Measurements from ENCODE around the gene DENND5A. TPM values are rescaled to one million over a fixed set of nuclear protein-coding genes. Genes with fewer than 3 reads are reported as not detected.

DENND5A gene
- total RNA-seq, 1 experiment from 2014 or later = 58.0 TPM

DNA sequence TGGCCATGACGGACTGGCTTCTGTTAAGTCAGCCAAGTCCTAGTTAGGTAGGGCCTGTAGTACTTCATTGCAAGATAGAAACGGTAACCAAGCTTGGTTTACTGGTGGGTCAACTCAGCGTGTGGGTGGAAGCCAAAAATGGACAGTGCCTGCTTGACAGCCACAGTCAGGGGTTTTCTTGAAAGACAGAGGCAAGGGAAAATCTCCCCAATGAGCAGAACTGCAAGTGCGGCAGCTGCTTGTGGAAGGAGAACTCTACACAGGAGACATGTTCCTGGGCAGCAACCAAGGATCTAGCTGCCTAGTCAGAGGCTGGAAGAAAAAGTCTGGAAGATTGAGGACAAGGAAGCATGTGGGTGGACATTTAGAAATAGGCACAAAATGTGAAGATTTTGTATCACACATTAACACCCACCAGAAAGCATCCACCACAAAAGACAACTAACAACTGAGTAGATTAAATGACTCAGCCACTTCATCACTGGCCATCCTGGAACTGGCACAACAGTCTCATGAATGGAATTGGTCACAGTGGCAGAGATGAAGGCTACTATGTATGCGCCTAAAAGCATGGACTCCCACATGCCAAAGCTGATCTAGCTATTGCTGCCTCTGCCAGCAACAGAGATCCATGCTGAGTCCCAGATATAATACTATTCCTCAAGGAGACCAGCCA, 132.8 kb downstream of the DENND5A start:
- no peaks in the 10 kb centered on the region for H3K9me3 Mint-ChIP-seq (ENCODE audit: unreplicated experiment)
- H3K27me3 ChIP-seq (replicated peaks; ENCODE audit: control insufficient read depth, insufficient read depth, low read length) = no peaks in the 10 kb centered on the region
- H3K27ac Mint-ChIP-seq (ENCODE audit: unreplicated experiment) = no peak overlapping the region
- ChIA-PET POLR2A (no interaction called here), CTCF (interaction anchor here (1.7 kb wide), 1 partner anchor 116 kb away, joined by 3 read pairs; no protein-coding TSS in a partner anchor)
- no peaks in the 10 kb centered on the region for H3K9me3 ChIP-seq
- peaks cover 19% of the 10 kb centered on the region for H3K36me3 Mint-ChIP-seq (ENCODE audit: insufficient read depth, unreplicated experiment)
- TF ChIP-seq, protein P1, sequence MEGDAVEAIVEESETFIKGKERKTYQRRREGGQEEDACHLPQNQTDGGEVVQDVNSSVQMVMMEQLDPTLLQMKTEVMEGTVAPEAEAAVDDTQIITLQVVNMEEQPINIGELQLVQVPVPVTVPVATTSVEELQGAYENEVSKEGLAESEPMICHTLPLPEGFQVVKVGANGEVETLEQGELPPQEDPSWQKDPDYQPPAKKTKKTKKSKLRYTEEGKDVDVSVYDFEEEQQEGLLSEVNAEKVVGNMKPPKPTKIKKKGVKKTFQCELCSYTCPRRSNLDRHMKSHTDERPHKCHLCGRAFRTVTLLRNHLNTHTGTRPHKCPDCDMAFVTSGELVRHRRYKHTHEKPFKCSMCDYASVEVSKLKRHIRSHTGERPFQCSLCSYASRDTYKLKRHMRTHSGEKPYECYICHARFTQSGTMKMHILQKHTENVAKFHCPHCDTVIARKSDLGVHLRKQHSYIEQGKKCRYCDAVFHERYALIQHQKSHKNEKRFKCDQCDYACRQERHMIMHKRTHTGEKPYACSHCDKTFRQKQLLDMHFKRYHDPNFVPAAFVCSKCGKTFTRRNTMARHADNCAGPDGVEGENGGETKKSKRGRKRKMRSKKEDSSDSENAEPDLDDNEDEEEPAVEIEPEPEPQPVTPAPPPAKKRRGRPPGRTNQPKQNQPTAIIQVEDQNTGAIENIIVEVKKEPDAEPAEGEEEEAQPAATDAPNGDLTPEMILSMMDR (IDR thresholded peaks at IDR 0.05; ENCODE audit: insufficient read depth in 1 of 2, low read depth in 1 of 2, low read length in 1 of 2, severe bottlenecking in 1 of 2, unreplicated experiment in 1 of 2) = no peak
- H3K36me3 ChIP-seq (ENCODE audit: control insufficient read depth, insufficient read depth, low read length) = no peaks in the 10 kb centered on the region
- H3K4me1 Mint-ChIP-seq (ENCODE audit: low read depth, unreplicated experiment) = peaks cover 4% of the 10 kb centered on the region
- H3K4me1 ChIP-seq = no peaks in the 10 kb centered on the region
- H3K4me3 ChIP-seq (ENCODE audit: low read depth, low read length) = no peak overlapping the region
- no peaks in the 10 kb centered on the region for H3K27me3 Mint-ChIP-seq (ENCODE audit: insufficient read depth, unreplicated experiment)
- intact Hi-C loops (cut with micrococcal nuclease; ENCODE audit: unreplicated experiment) = no loop called here
- no peak for DNase-seq
- no peak overlapping the region for H3K4me3 Mint-ChIP-seq (ENCODE audit: unreplicated experiment)
- no TSS peak for BruUV-seq (replicated peaks)

DNA sequence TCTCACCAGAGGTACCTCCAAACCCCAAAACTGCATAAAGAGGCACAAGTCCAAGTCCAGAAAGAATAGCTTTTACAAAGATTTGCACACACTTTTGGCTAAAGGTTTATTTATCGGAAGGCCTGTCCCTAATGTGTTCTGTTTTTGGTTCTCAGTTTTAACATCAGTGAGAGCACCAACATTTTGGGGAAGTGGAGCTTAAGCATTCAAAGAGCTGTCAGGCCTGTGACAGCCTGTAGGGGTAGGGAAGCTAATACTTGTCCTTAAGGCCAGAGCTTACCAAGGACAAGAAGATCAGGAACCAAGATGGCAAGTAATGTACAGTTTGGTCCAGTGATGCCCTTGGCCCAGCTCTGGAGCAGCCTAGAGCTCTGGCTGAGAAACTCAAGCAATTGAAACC, 134.9 kb downstream of the DENND5A start:
- Mint-ChIP-seq H3K27ac (ENCODE audit: unreplicated experiment) (no peak overlapping the region), H3K9me3 (ENCODE audit: unreplicated experiment) (no peaks in the 10 kb centered on the region), H3K36me3 (ENCODE audit: insufficient read depth, unreplicated experiment) (peaks cover under 1% of the 10 kb centered on the region), H3K4me1 (ENCODE audit: low read depth, unreplicated experiment) (peaks cover 13% of the 10 kb centered on the region), H3K27me3 (ENCODE audit: insufficient read depth, unreplicated experiment) (no peaks in the 10 kb centered on the region), H3K4me3 (ENCODE audit: unreplicated experiment) (no peak overlapping the region)
- Histone ChIP-seq H3K4me3 (ENCODE audit: low read depth, low read length) (no peak overlapping the region), H3K4me1 (no peaks in the 10 kb centered on the region), H3K27me3 (replicated peaks; ENCODE audit: control insufficient read depth, insufficient read depth, low read length) (no peaks in the 10 kb centered on the region), H3K36me3 (ENCODE audit: control insufficient read depth, insufficient read depth, low read length) (no peaks in the 10 kb centered on the region), H3K9me3 (no peaks in the 10 kb centered on the region)
- ChIA-PET CTCF (interaction anchor here (0.6 to 0.8 kb wide), 3 partner anchors 21 to 171 kb away, joined by 3 to 4 read pairs (median 3); no protein-coding TSS in a partner anchor), POLR2A (no interaction called here)
- intact Hi-C loops (cut with micrococcal nuclease; ENCODE audit: unreplicated experiment) = no loop called here
- TF ChIP-seq, protein P1 (IDR thresholded peaks at IDR 0.05; ENCODE audit: insufficient read depth in 1 of 2, low read depth in 1 of 2, low read length in 1 of 2, severe bottlenecking in 1 of 2, unreplicated experiment in 1 of 2) = no peak
- no peak for DNase-seq
- BruUV-seq (replicated peaks) = no TSS peak

DNA sequence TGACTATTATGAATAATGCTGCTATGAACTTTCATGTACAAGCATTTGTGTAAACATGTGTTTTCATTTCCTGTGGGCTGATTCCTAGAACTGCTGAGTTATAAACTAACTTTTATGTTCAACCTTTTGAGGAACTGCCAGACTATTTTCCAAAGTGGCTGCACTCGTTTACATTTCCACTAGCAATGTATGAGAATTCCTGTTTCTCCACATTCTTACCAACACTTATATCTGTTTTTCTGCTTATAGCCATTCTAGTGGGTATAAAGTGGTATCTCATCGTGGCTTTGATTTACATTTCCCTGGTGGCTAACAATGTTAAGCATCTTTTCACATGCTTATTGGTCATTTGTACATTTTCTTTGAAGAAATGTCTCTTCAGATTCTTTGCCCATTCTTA, 138.5 kb downstream of the DENND5A start:
- Mint-ChIP-seq H3K27me3 (ENCODE audit: insufficient read depth, unreplicated experiment) (no peaks in the 10 kb centered on the region), H3K36me3 (ENCODE audit: insufficient read depth, unreplicated experiment) (no peaks in the 10 kb centered on the region), H3K9me3 (ENCODE audit: unreplicated experiment) (no peaks in the 10 kb centered on the region), H3K27ac (ENCODE audit: unreplicated experiment) (no peak overlapping the region), H3K4me3 (ENCODE audit: unreplicated experiment) (no peak overlapping the region), H3K4me1 (ENCODE audit: low read depth, unreplicated experiment) (peaks cover 13% of the 10 kb centered on the region)
- intact Hi-C loops (cut with micrococcal nuclease; ENCODE audit: unreplicated experiment) = no loop called here
- Histone ChIP-seq H3K4me3 (ENCODE audit: low read depth, low read length) (no peak overlapping the region), H3K9me3 (no peaks in the 10 kb centered on the region), H3K4me1 (no peaks in the 10 kb centered on the region), H3K27me3 (replicated peaks; ENCODE audit: control insufficient read depth, insufficient read depth, low read length) (no peaks in the 10 kb centered on the region), H3K36me3 (ENCODE audit: control insufficient read depth, insufficient read depth, low read length) (no peaks in the 10 kb centered on the region)
- POLR2A ChIA-PET = no interaction called here
- DNase-seq = no peak
- TF ChIP-seq, protein P1 (IDR thresholded peaks at IDR 0.05; ENCODE audit: insufficient read depth in 1 of 2, low read depth in 1 of 2, low read length in 1 of 2, severe bottlenecking in 1 of 2, unreplicated experiment in 1 of 2) = no peak
- CTCF ChIA-PET = no interaction called here
- no TSS peak for BruUV-seq (replicated peaks)

Data from Caco-2 (cell line).